Measurements from ENCODE around the gene ANO5.

Gene ANO5

DNA sequence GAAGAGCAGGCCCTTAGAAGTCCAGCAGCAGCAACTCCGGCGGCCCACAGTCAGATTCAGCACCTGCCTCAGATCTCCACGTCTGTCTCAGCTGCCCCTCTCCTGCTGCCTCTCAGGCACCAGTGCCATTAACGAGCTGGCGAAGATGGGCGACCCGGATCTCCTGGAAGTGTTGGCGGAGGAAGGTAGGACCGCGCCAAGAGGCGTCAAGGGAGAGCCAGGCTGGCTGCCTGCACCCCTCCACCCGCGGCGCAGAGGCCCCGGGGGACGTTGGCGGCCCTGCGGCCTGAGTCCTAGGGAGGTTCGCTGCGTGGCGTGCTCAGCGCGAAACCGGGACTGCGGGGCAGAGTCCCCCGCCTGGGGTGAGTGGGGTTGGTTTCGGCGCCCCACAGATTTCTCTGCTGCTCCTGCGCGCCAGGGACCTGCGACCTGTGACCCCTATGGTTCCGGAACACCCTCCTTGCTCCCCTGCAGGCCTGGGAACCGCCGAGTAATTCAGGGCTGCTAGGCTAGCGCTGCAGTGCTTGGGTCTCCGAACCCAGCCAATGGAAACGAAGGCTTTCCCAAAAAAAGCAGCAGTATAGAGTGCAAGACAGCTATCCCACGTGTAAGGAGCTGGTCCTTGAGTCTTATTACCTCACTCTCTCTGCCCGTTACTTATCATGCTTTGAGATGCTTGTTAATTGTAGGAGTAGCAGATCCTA lies 615 bp downstream of the ANO5 start:
- H3K36me3 ChIP-seq (replicated peaks in 1 of 2; ENCODE audit: control insufficient read depth in 2 of 2, insufficient read depth in 2 of 2, low read length in 2 of 2) = no peaks in the 10 kb centered on the region
- no peak overlapping the region for H2AK5ac ChIP-seq (ENCODE audit: low read depth, low read length)
- H3K23ac ChIP-seq (ENCODE audit: low read depth, low read length, poor library complexity) = no peak overlapping the region
- peak overlapping the region; percentile 88 for H3K4me2 ChIP-seq (ENCODE audit: insufficient read depth, low read length, poor library complexity, severe bottlenecking)
- H2BK5ac ChIP-seq (ENCODE audit: low read length) = peak overlapping the region; percentile 60
- H4K91ac ChIP-seq (ENCODE audit: low read depth, low read length, poor library complexity) = no peak overlapping the region
- peak overlapping the region; percentile 55 for H2BK120ac ChIP-seq (ENCODE audit: low read depth, low read length)
- no peak overlapping the region for H2BK12ac ChIP-seq (ENCODE audit: low read length)
- WGBS, 2 donors (ENCODE audit: extremely low coverage in 2 of 2, insufficient read length in 2 of 2, insufficient replicate concordance in 1 of 2) = no CpG with 5 or more reads among the region's 39 CpGs
- no peak overlapping the region for H4K8ac ChIP-seq (ENCODE audit: low read depth, low read length)
- peak overlapping the region; percentile 33 for H2BK15ac ChIP-seq (ENCODE audit: low read length)
- H3K9me3 ChIP-seq (replicated peaks in 1 of 2; ENCODE audit: control insufficient read depth in 2 of 2, insufficient read depth in 1 of 2, low read depth in 1 of 2, low read length in 2 of 2) = peaks cover 0 to 2% of the 10 kb centered on the region in 2 donors
- H3K27me3 ChIP-seq (ENCODE audit: control insufficient read depth in 3 of 3, insufficient read depth in 3 of 3, low read depth in 1 of 3, low read length in 3 of 3) = peaks cover 0 to 48% (median 0%) of the 10 kb centered on the region in 3 experiments
- H3K27ac ChIP-seq (replicated peaks; ENCODE audit: low read length) = peak overlapping the region; percentile 65
- peak; percentile 47 for DNase-seq (ENCODE audit: low spot score)
- H3K4me3 ChIP-seq (ENCODE audit: low read length in 2 of 2) = peak overlapping the region; percentile 46 to 83
- peak overlapping the region; percentile 95 for H3K9ac ChIP-seq (ENCODE audit: low read depth, low read length, poor library complexity)
- peak overlapping the region; percentile 94 for H3K18ac ChIP-seq (ENCODE audit: low read length)
- H3K79me1 ChIP-seq (ENCODE audit: low read depth, low read length) = no peaks in the 10 kb centered on the region
- H2AFZ ChIP-seq (ENCODE audit: low read length) = peak overlapping the region; percentile 77
- no peak overlapping the region for H3K4ac ChIP-seq (ENCODE audit: low read length)
- no peak overlapping the region for H3K14ac ChIP-seq (ENCODE audit: low read length)
- no peaks in the 10 kb centered on the region for H3K4me1 ChIP-seq (ENCODE audit: control insufficient read depth in 2 of 2, insufficient read depth in 1 of 2, low read depth in 1 of 2, low read length in 2 of 2)

GRCh38 chr11:22194306-22194705 lies 1.4 kb downstream of the ANO5 start:
- Histone ChIP-seq H3K4me1 (ENCODE audit: control insufficient read depth in 2 of 2, insufficient read depth in 1 of 2, low read depth in 1 of 2, low read length in 2 of 2) (no peaks in the 10 kb centered on the region), H2BK120ac (ENCODE audit: low read depth, low read length) (no peak overlapping the region), H2BK12ac (ENCODE audit: low read length) (no peak overlapping the region), H3K4me3 (ENCODE audit: low read length in 2 of 2) (no peak overlapping the region), H2AK5ac (ENCODE audit: low read depth, low read length) (no peak overlapping the region), H3K27ac (replicated peaks; ENCODE audit: low read length) (no peak overlapping the region), H4K91ac (ENCODE audit: low read depth, low read length, poor library complexity) (no peak overlapping the region), H2BK5ac (ENCODE audit: low read length) (no peak overlapping the region), H2AFZ (ENCODE audit: low read length) (no peak overlapping the region), H3K14ac (ENCODE audit: low read length) (no peak overlapping the region), H3K36me3 (replicated peaks in 1 of 2; ENCODE audit: control insufficient read depth in 2 of 2, insufficient read depth in 2 of 2, low read length in 2 of 2) (no peaks in the 10 kb centered on the region), H3K18ac (ENCODE audit: low read length) (no peak overlapping the region), H4K8ac (ENCODE audit: low read depth, low read length) (no peak overlapping the region), H3K9me3 (replicated peaks in 1 of 2; ENCODE audit: control insufficient read depth in 2 of 2, insufficient read depth in 1 of 2, low read depth in 1 of 2, low read length in 2 of 2) (peaks cover 0 to 2% of the 10 kb centered on the region in 2 donors), H3K4me2 (ENCODE audit: insufficient read depth, low read length, poor library complexity, severe bottlenecking) (peak overlapping the region; percentile 88), H3K9ac (ENCODE audit: low read depth, low read length, poor library complexity) (no peak overlapping the region), H2BK15ac (ENCODE audit: low read length) (no peak overlapping the region), H3K27me3 (ENCODE audit: control insufficient read depth in 3 of 3, insufficient read depth in 3 of 3, low read depth in 1 of 3, low read length in 3 of 3) (peaks cover 0 to 46% (median 0%) of the 10 kb centered on the region in 3 experiments), H3K4ac (ENCODE audit: low read length) (no peak overlapping the region), H3K23ac (ENCODE audit: low read depth, low read length, poor library complexity) (no peak overlapping the region), H3K79me1 (ENCODE audit: low read depth, low read length) (no peaks in the 10 kb centered on the region)
- no CpG with 5 or more reads among the region's 5 CpGs for WGBS, 2 donors (ENCODE audit: extremely low coverage in 2 of 2, insufficient read length in 2 of 2, insufficient replicate concordance in 1 of 2)
- DNase-seq (ENCODE audit: low spot score) = no peak

DNA sequence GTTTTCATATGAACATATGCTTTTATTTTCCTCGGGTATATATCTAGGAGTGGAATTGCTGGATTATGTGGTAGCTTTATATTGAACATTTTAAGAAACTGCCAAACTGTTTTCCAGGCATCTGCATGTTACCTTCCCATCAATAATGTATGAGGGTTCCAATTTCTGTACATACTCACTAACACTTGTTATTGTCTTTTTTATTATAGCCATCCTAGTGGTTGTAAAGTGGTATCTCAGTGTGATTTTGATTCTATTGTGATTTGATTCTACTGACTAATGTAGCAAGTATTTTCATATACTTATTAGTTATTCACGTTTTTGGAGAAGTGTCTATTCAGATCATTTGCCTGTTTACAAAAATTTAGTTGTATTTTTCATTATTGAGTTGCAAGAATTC lies 2.0 kb downstream of the ANO5 start:
- Histone ChIP-seq H2BK12ac (ENCODE audit: low read length) (no peak overlapping the region), H2BK5ac (ENCODE audit: low read length) (no peak overlapping the region), H2AFZ (ENCODE audit: low read length) (no peak overlapping the region), H3K14ac (ENCODE audit: low read length) (no peak overlapping the region), H4K8ac (ENCODE audit: low read depth, low read length) (no peak overlapping the region), H3K18ac (ENCODE audit: low read length) (no peak overlapping the region), H3K36me3 (replicated peaks in 1 of 2; ENCODE audit: control insufficient read depth in 2 of 2, insufficient read depth in 2 of 2, low read length in 2 of 2) (no peaks in the 10 kb centered on the region), H3K9ac (ENCODE audit: low read depth, low read length, poor library complexity) (no peak overlapping the region), H3K79me1 (ENCODE audit: low read depth, low read length) (no peaks in the 10 kb centered on the region), H3K4ac (ENCODE audit: low read length) (no peak overlapping the region), H3K9me3 (replicated peaks in 1 of 2; ENCODE audit: control insufficient read depth in 2 of 2, insufficient read depth in 1 of 2, low read depth in 1 of 2, low read length in 2 of 2) (peaks cover 0 to 2% of the 10 kb centered on the region in 2 donors), H3K4me2 (ENCODE audit: insufficient read depth, low read length, poor library complexity, severe bottlenecking) (no peak overlapping the region), H3K27me3 (ENCODE audit: control insufficient read depth in 3 of 3, insufficient read depth in 3 of 3, low read depth in 1 of 3, low read length in 3 of 3) (peaks cover 0 to 41% (median 0%) of the 10 kb centered on the region in 3 experiments), H2BK120ac (ENCODE audit: low read depth, low read length) (no peak overlapping the region), H4K91ac (ENCODE audit: low read depth, low read length, poor library complexity) (no peak overlapping the region), H3K27ac (replicated peaks; ENCODE audit: low read length) (no peak overlapping the region), H3K4me1 (ENCODE audit: control insufficient read depth in 2 of 2, insufficient read depth in 1 of 2, low read depth in 1 of 2, low read length in 2 of 2) (no peaks in the 10 kb centered on the region), H2BK15ac (ENCODE audit: low read length) (no peak overlapping the region), H2AK5ac (ENCODE audit: low read depth, low read length) (no peak overlapping the region), H3K4me3 (ENCODE audit: low read length in 2 of 2) (no peak overlapping the region), H3K23ac (ENCODE audit: low read depth, low read length, poor library complexity) (no peak overlapping the region)
- no peak for DNase-seq (ENCODE audit: low spot score)
- no CpG with 5 or more reads among the region's 2 CpGs for WGBS, 2 donors (ENCODE audit: extremely low coverage in 2 of 2, insufficient read length in 2 of 2, insufficient replicate concordance in 1 of 2)

DNA sequence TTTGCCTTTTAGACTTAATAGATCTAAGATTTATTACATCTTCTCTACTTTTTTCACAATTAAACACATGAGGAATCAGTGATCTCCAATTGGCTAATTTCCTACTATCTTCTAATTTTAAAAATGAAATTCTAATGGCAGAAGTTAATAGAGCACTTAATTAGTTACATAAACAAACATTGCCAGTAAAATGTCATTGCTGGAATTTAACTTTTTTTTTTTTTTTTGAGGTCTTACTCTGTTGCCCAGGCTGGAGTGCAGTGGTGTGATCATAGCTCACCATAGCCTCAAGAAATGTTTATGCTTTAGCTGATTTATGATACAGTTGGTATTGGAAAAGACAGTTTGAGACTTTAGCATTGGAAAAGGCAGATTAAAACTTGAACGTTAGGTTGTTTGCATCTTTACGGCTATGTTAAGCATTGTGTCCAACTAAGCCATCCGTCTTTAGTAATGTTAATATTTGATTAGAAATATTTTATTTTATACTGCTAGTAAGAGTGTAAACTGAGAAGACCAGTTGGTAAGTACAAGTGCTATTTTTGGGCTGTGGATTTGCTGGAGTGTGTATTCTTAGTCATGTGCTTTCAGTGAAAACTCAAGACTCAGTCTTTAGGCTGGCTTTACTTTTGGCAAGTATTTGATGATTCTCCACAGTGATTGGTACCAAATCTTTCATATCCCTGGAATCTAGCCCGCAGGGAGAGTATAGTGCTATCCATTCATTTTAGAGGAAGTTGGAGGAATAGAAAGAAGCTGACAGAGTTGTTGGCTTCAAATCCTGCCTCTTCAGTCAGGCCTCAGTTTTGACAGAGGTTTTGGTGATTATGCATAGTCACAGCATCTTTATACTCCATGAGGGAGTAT lies 4.5 kb downstream of the ANO5 start:
- no peak overlapping the region for H3K27ac ChIP-seq (replicated peaks; ENCODE audit: low read length)
- no peak overlapping the region for H2AFZ ChIP-seq (ENCODE audit: low read length)

More for the DNA sequence above, 4.5 kb downstream of the ANO5 start:
- no peak overlapping the region for H3K4me2 ChIP-seq (ENCODE audit: insufficient read depth, low read length, poor library complexity, severe bottlenecking)
- no peak overlapping the region for H2BK15ac ChIP-seq (ENCODE audit: low read length)
- peaks cover 0 to 29% (median 0%) of the 10 kb centered on the region in 3 experiments for H3K27me3 ChIP-seq (ENCODE audit: control insufficient read depth in 3 of 3, insufficient read depth in 3 of 3, low read depth in 1 of 3, low read length in 3 of 3)
- no peak for DNase-seq (ENCODE audit: low spot score)
- no peaks in the 10 kb centered on the region for H3K4me1 ChIP-seq (ENCODE audit: control insufficient read depth in 2 of 2, insufficient read depth in 1 of 2, low read depth in 1 of 2, low read length in 2 of 2)
- H4K8ac ChIP-seq (ENCODE audit: low read depth, low read length) = no peak overlapping the region
- peaks cover 0 to 2% of the 10 kb centered on the region in 2 donors for H3K9me3 ChIP-seq (replicated peaks in 1 of 2; ENCODE audit: control insufficient read depth in 2 of 2, insufficient read depth in 1 of 2, low read depth in 1 of 2, low read length in 2 of 2)
- no peak overlapping the region for H2AK5ac ChIP-seq (ENCODE audit: low read depth, low read length)
- H3K4me3 ChIP-seq (ENCODE audit: low read length in 2 of 2) = no peak overlapping the region
- H2BK5ac ChIP-seq (ENCODE audit: low read length) = no peak overlapping the region
- H3K23ac ChIP-seq (ENCODE audit: low read depth, low read length, poor library complexity) = no peak overlapping the region
- H2BK120ac ChIP-seq (ENCODE audit: low read depth, low read length) = no peak overlapping the region
- no peak overlapping the region for H3K14ac ChIP-seq (ENCODE audit: low read length)
- H2BK12ac ChIP-seq (ENCODE audit: low read length) = no peak overlapping the region
- no peaks in the 10 kb centered on the region for H3K36me3 ChIP-seq (replicated peaks in 1 of 2; ENCODE audit: control insufficient read depth in 2 of 2, insufficient read depth in 2 of 2, low read length in 2 of 2)
- H3K79me1 ChIP-seq (ENCODE audit: low read depth, low read length) = no peaks in the 10 kb centered on the region
- WGBS, 2 donors (ENCODE audit: extremely low coverage in 2 of 2, insufficient read length in 2 of 2, insufficient replicate concordance in 1 of 2) = no CpG with 5 or more reads among the region's 4 CpGs
- H4K91ac ChIP-seq (ENCODE audit: low read depth, low read length, poor library complexity) = no peak overlapping the region
- no peak overlapping the region for H3K18ac ChIP-seq (ENCODE audit: low read length)
- H3K9ac ChIP-seq (ENCODE audit: low read depth, low read length, poor library complexity) = no peak overlapping the region
- H3K4ac ChIP-seq (ENCODE audit: low read length) = no peak overlapping the region

All from neuronal stem cell (in vitro differentiated cells).